Large intestine (tissue), 3 donors: Measurements from ENCODE around the gene AFP. TPM values are rescaled to one million over a fixed set of nuclear protein-coding genes. Genes with fewer than 3 reads are reported as not detected.

Experiments used
- DNase-seq, 2 donors: peaks; one replicate each; pipeline versions ENCODE4 v3.0.0 to v3.0.0-alpha.2; 2013
- H3K27ac ChIP-seq: one replicate; pipeline ENCODE4 v1.5.1; 2013; ENCODE audit warnings: low read length
- H3K27me3 ChIP-seq: 2 replicates; pipeline ENCODE4 v1.6.1; 2013; ENCODE audit warnings: low read length; ENCODE audit not compliant: control insufficient read depth, insufficient read depth
- H3K36me3 ChIP-seq: 2 replicates; pipeline ENCODE4 v1.6.1; 2013; ENCODE audit warnings: low read length; ENCODE audit not compliant: control insufficient read depth, insufficient read depth
- H3K4me1 ChIP-seq: one replicate; pipeline ENCODE4 v1.6.1; 2013; ENCODE audit warnings: low read length; ENCODE audit not compliant: control insufficient read depth, insufficient read depth
- H3K4me3 ChIP-seq: one replicate; pipeline ENCODE4 v1.5.1; 2013; ENCODE audit warnings: low read length
- H3K9me3 ChIP-seq: one replicate; pipeline ENCODE4 v1.6.1; 2013; ENCODE audit warnings: mild to moderate bottlenecking, low read depth, low read length, moderate library complexity; ENCODE audit not compliant: control insufficient read depth
- WGBS: methylation state at CpG from one replicate; pipeline ENCODE4 v1.1.5; 2013; ENCODE audit warnings: low lambda C conversion rate; ENCODE audit not compliant: insufficient coverage; 5-methylcytosine and 5-hydroxymethylcytosine counted together
- polyA plus RNA-seq: library from polyadenylated mRNA; unstranded; fragments of 120-200 nt; gene quantifications from one replicate; pipeline ENCODE4 v1.2.1, GENCODE V29; 2013

Gene AFP
- polyA plus RNA-seq, 1 donor = 442 TPM

DNA sequence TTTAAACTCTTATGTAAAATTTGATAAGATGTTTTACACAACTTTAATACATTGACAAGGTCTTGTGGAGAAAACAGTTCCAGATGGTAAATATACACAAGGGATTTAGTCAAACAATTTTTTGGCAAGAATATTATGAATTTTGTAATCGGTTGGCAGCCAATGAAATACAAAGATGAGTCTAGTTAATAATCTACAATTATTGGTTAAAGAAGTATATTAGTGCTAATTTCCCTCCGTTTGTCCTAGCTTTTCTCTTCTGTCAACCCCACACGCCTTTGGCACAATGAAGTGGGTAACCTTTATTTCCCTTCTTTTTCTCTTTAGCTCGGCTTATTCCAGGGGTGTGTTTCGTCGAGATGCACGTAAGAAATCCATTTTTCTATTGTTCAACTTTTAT, 32.0 kb upstream of the AFP start, which contains the start of gene ALB:
Gene ALB, plus strand, starts transcription at position 246 of the 400 bp plus-strand sequence. Its CDS starts 41 bp downstream, at position 287.
- Histone ChIP-seq H3K9me3 (no peaks in the 10 kb centered on the region), H3K27me3 (no peaks in the 10 kb centered on the region), H3K27ac (no peak within 1 kb of the TSS), H3K4me3 (no peak within 1 kb of the TSS), H3K4me1 (no peaks in the 10 kb centered on the region), H3K36me3 (no peaks in the 10 kb centered on the region)
- 91% methylated on average over 6 of the region's 7 CpGs for WGBS
- DNase-seq = no peak

DNA sequence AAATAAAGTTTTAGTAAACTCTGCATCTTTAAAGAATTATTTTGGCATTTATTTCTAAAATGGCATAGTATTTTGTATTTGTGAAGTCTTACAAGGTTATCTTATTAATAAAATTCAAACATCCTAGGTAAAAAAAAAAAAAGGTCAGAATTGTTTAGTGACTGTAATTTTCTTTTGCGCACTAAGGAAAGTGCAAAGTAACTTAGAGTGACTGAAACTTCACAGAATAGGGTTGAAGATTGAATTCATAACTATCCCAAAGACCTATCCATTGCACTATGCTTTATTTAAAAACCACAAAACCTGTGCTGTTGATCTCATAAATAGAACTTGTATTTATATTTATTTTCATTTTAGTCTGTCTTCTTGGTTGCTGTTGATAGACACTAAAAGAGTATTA, 31.6 kb upstream of the AFP start:
- no peak overlapping the region for H3K4me3 ChIP-seq
- no CpG with 5 or more reads among the region's 1 CpG for WGBS

DNA sequence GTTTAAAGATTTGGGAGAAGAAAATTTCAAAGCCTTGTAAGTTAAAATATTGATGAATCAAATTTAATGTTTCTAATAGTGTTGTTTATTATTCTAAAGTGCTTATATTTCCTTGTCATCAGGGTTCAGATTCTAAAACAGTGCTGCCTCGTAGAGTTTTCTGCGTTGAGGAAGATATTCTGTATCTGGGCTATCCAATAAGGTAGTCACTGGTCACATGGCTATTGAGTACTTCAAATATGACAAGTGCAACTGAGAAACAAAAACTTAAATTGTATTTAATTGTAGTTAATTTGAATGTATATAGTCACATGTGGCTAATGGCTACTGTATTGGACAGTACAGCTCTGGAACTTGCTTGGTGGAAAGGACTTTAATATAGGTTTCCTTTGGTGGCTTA, 30.9 kb upstream of the AFP start:
- WGBS = no CpG with 5 or more reads among the region's 2 CpGs
- H3K4me3 ChIP-seq = no peak overlapping the region
- no peak overlapping the region for H3K27ac ChIP-seq
- no peaks in the 10 kb centered on the region for H3K36me3 ChIP-seq
- no peaks in the 10 kb centered on the region for H3K27me3 ChIP-seq
- no peaks in the 10 kb centered on the region for H3K9me3 ChIP-seq
- no peaks in the 10 kb centered on the region for H3K4me1 ChIP-seq
- no peak for DNase-seq

More for the DNA sequence above, 31.6 kb upstream of the AFP start:
- H3K4me1 ChIP-seq = no peaks in the 10 kb centered on the region
- H3K27ac ChIP-seq = no peak overlapping the region
- no peaks in the 10 kb centered on the region for H3K27me3 ChIP-seq
- no peak for DNase-seq
- no peaks in the 10 kb centered on the region for H3K36me3 ChIP-seq
- no peaks in the 10 kb centered on the region for H3K9me3 ChIP-seq

DNA sequence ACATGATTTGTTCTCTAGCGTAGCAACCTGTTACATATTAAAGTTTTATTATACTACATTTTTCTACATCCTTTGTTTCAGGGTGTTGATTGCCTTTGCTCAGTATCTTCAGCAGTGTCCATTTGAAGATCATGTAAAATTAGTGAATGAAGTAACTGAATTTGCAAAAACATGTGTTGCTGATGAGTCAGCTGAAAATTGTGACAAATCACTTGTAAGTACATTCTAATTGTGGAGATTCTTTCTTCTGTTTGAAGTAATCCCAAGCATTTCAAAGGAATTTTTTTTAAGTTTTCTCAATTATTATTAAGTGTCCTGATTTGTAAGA, 29.5 kb upstream of the AFP start:
- H3K36me3 ChIP-seq = no peaks in the 10 kb centered on the region
- no peak overlapping the region for H3K27ac ChIP-seq
- H3K27me3 ChIP-seq = no peaks in the 10 kb centered on the region
- WGBS = 83% methylated on average over 1 of the region's 1 CpG
- H3K4me3 ChIP-seq = no peak overlapping the region
- no peak for DNase-seq
- H3K9me3 ChIP-seq = no peaks in the 10 kb centered on the region
- H3K4me1 ChIP-seq = no peaks in the 10 kb centered on the region

DNA sequence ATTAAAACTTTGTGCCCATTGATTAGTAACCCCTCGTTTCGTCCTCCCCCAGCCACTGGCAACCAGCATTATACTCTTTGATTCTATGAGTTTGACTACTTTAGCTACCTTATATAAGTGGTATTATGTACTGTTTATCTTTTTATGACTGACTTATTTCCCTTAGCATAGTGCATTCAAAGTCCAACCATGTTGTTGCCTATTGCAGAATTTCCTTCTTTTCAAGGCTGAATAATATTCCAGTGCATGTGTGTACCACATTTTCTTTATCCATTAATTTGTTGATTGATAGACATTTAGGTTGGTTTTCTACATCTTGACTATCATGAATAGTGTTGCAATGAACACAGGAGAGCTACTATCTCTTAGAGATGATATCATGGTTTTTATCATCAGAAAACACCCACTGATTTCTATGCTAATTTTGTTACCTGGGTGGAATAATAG, 28.8 kb upstream of the AFP start:
- Histone ChIP-seq H3K36me3 (no peaks in the 10 kb centered on the region), H3K4me1 (no peaks in the 10 kb centered on the region), H3K27me3 (no peaks in the 10 kb centered on the region), H3K27ac (no peak overlapping the region), H3K4me3 (no peak overlapping the region), H3K9me3 (no peaks in the 10 kb centered on the region)
- WGBS = no CpG with 5 or more reads among the region's 2 CpGs
- peak in 1 of 2 donors; percentile 17 for DNase-seq

DNA sequence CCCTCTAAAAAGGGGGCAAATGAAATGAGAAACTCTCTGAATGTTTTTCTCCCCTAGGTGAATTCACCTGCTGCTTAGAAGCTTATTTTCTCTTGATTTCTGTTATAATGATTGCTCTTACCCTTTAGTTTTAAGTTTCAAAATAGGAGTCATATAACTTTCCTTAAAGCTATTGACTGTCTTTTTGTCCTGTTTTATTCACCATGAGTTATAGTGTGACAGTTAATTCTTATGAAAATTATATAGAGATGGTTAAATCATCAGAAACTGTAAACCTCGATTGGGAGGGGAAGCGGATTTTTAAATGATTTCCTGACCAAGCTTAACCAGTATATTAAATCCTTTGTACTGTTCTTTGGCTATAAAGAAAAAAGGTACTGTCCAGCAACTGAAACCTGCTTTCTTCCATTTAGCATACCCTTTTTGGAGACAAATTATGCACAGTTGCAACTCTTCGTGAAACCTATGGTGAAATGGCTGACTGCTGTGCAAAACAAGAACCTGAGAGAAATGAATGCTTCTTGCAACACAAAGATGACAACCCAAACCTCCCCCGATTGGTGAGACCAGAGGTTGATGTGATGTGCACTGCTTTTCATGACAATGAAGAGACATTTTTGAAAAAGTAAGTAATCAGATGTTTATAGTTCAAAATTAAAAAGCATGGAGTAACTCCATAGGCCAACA, 27.7 kb upstream of the AFP start:
- DNase-seq = no peak
- H3K4me1 ChIP-seq = no peaks in the 10 kb centered on the region
- H3K9me3 ChIP-seq = no peaks in the 10 kb centered on the region
- no peaks in the 10 kb centered on the region for H3K36me3 ChIP-seq
- no peak overlapping the region for H3K4me3 ChIP-seq
- peak overlapping the region; percentile 5 for H3K27ac ChIP-seq
- WGBS = 100% methylated on average over 1 of the region's 4 CpGs
- H3K27me3 ChIP-seq = no peaks in the 10 kb centered on the region

DNA sequence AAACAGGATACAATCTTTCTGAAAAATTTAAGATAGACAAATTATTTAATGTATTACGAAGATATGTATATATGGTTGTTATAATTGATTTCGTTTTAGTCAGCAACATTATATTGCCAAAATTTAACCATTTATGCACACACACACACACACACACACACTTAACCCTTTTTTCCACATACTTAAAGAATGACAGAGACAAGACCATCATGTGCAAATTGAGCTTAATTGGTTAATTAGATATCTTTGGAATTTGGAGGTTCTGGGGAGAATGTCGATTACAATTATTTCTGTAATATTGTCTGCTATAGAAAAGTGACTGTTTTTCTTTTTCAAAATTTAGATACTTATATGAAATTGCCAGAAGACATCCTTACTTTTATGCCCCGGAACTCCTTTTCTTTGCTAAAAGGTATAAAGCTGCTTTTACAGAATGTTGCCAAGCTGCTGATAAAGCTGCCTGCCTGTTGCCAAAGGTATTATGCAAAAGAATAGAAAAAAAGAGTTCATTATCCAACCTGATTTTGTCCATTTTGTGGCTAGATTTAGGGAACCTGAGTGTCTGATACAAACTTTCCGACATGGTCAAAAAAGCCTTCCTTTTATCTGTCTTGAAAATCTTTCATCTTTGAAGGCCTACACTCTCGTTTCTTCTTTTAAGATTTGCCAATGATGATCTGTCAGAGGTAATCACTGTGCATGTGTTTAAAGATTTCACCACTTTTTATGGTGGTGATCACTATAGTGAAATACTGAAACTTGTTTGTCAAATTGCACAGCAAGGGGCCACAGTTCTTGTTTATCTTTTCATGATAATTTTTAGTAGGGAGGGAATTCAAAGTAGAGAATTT, 26.8 kb upstream of the AFP start:
- peak; percentile 12 to 51 for DNase-seq
- Histone ChIP-seq H3K27me3 (no peaks in the 10 kb centered on the region), H3K9me3 (no peaks in the 10 kb centered on the region), H3K36me3 (no peaks in the 10 kb centered on the region), H3K27ac (peak overlapping the region; percentile 61), H3K4me3 (no peak overlapping the region), H3K4me1 (no peaks in the 10 kb centered on the region)
- WGBS = 63% methylated on average over 1 of the region's 6 CpGs

DNA sequence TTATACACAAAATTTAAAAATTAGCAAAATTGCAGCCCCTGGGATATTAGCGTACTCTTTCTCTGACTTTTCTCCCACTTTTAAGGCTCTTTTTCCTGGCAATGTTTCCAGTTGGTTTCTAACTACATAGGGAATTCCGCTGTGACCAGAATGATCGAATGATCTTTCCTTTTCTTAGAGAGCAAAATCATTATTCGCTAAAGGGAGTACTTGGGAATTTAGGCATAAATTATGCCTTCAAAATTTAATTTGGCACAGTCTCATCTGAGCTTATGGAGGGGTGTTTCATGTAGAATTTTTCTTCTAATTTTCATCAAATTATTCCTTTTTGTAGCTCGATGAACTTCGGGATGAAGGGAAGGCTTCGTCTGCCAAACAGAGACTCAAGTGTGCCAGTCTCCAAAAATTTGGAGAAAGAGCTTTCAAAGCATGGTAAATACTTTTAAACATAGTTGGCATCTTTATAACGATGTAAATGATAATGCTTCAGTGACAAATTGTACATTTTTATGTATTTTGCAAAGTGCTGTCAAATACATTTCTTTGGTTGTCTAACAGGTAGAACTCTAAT, 26.0 kb upstream of the AFP start:
- H3K9me3 ChIP-seq = no peaks in the 10 kb centered on the region
- H3K4me3 ChIP-seq = no peak overlapping the region
- WGBS = 92% methylated on average over 5 of the region's 8 CpGs
- H3K4me1 ChIP-seq = no peaks in the 10 kb centered on the region
- no peak for DNase-seq
- H3K27ac ChIP-seq = peak overlapping the region; percentile 40
- no peaks in the 10 kb centered on the region for H3K27me3 ChIP-seq
- no peaks in the 10 kb centered on the region for H3K36me3 ChIP-seq

DNA sequence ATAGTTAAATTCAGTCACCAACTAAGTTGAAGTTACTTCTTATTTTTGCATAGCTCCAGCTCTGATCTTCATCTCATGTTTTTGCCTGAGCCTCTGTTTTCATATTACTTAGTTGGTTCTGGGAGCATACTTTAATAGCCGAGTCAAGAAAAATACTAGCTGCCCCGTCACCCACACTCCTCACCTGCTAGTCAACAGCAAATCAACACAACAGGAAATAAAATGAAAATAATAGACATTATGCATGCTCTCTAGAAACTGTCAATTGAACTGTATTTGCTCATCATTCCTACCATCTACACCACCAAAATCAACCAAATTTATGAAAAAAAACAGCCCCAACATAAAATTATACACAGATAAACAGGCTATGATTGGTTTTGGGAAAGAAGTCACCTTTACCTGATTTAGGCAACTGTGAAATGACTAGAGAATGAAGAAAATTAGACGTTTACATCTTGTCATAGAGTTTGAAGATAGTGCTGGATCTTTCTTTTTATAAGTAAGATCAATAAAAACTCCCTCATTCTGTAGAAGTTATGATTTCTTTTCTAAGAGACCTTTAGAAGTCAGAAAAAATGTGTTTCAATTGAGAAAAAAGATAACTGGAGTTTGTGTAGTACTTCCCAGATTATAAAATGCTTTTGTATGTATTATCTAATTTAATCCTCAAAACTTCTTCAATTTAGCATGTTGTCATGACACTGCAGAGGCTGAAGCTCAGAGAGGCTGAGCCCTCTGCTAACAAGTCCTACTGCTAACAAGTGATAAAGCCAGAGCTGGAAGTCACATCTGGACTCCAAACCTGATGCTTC, 24.9 kb upstream of the AFP start:
- 83% methylated on average over 1 of the region's 3 CpGs for WGBS
- no peaks in the 10 kb centered on the region for H3K4me1 ChIP-seq

More for the DNA sequence above, 24.9 kb upstream of the AFP start:
- DNase-seq = no peak
- Histone ChIP-seq H3K36me3 (no peaks in the 10 kb centered on the region), H3K9me3 (no peaks in the 10 kb centered on the region), H3K27ac (no peak overlapping the region), H3K4me3 (no peak overlapping the region), H3K27me3 (no peaks in the 10 kb centered on the region)
